GM19193 (cell line): ENCODE measurements around the gene TCEA3.

Experiments used
- POLR2A ChIP-seq: IDR thresholded peaks from 4 replicates; pipeline ENCODE4 v1.6.1; 2011; ENCODE audit not compliant: insufficient read depth, insufficient read length; ENCODE audit errors: extremely low read depth

TCEA3 gene

GRCh38 chr1:23352096-23352695 lies 72.4 kb downstream of the TCEA3 start:
- TF ChIP-seq POLR2A: no peak

- TF ChIP-seq POLR2A: no peak
Observed at GRCh38 chr1:23345920-23346319, 78.6 kb downstream of the TCEA3 start.

- TF ChIP-seq POLR2A: no peak
Observed at GRCh38 chr1:23344987-23345472, 79.5 kb downstream of the TCEA3 start.

- TF ChIP-seq POLR2A: peak; percentile 91
Observed at GRCh38 chr1:23344111-23344986, 80.2 kb downstream of the TCEA3 start, which contains the start of gene HNRNPR. TSS of gene HNRNPR (minus strand) at chr1:23344284. CDS start at chr1:23341008, 3,276 bp downstream.

GRCh38 chr1:23343221-23344110 lies 81.1 kb downstream of the TCEA3 start:
- no peak for TF ChIP-seq POLR2A

- no peak for TF ChIP-seq POLR2A
Observed at GRCh38 chr1:23341931-23342692, 82.4 kb downstream of the TCEA3 start.

- TF ChIP-seq POLR2A: no peak
Observed at GRCh38 chr1:23339632-23340031, 84.9 kb downstream of the TCEA3 start.

GRCh38 chr1:23337869-23338268 lies 86.7 kb downstream of the TCEA3 start:
- no peak for TF ChIP-seq POLR2A

GRCh38 chr1:23331713-23332112 lies 92.8 kb downstream of the TCEA3 start:
- no peak for TF ChIP-seq POLR2A
